HEK293T (cell line): ENCODE data around the gene HMGN1.

Experiments
- CTCF ChIA-PET: fragments of 350-600 bp; formaldehyde crosslinking; extraction: SDS; loops from one replicate; lab custom pipeline; 2021; ENCODE audit warnings: antibody characterized with exemption, inconsistent platforms; lab: Yijun Ruan, JAX
- POLR2A ChIA-PET: fragments of 350-600 bp; formaldehyde crosslinking; extraction: SDS; loops from one replicate; lab custom pipeline; 2020; ENCODE audit warnings: antibody characterized with exemption, inconsistent platforms; lab: Yijun Ruan, JAX
- DNase-seq: peaks from one replicate; pipeline ENCODE4 v3.0.0; 2012; ENCODE audit warnings: mixed read lengths; ENCODE audit errors: extremely low spot score
- ARNT ChIP-seq: fragments of 450-650 bp; IDR thresholded peaks from 2 replicates; pipeline ENCODE4 v1.6.1; 2017; ENCODE audit warnings: mild to moderate bottlenecking
- BHLHE40 ChIP-seq: fragments of 450-650 bp; IDR thresholded peaks from 2 replicates; pipeline ENCODE4 v1.6.1; 2016; ENCODE audit warnings: mild to moderate bottlenecking, moderate library complexity, borderline replicate concordance
- CTBP1 ChIP-seq: fragments of 450-650 bp; IDR thresholded peaks from 2 replicates; pipeline ENCODE4 v1.6.1; 2016; ENCODE audit warnings: borderline replicate concordance
- ELF4 ChIP-seq: fragments of 450-650 bp; IDR thresholded peaks from 2 replicates; pipeline ENCODE4 v1.6.1; 2017; ENCODE audit warnings: antibody characterized with exemption
- FOXA1 ChIP-seq: fragments of 450-650 bp; IDR thresholded peaks from 2 replicates; pipeline ENCODE4 v1.6.1; 2016; ENCODE audit warnings: mild to moderate bottlenecking
- FOXK2 ChIP-seq: fragments of 450-650 bp; IDR thresholded peaks from 2 replicates; pipeline ENCODE4 v1.6.1; 2016; ENCODE audit warnings: mild to moderate bottlenecking
- FOXM1 ChIP-seq: fragments of 450-650 bp; IDR thresholded peaks from 2 replicates; pipeline ENCODE4 v1.6.1; 2017; ENCODE audit warnings: mild to moderate bottlenecking, borderline replicate concordance
- HDGF ChIP-seq: fragments of 450-650 bp; IDR thresholded peaks from 2 replicates; pipeline ENCODE4 v1.6.1; 2017; ENCODE audit warnings: antibody characterized with exemption, borderline replicate concordance
- L3MBTL2 ChIP-seq: fragments of 450-650 bp; conservative IDR thresholded peaks from 2 replicates; pipeline ENCODE4 v1.6.1; 2016; ENCODE audit warnings: mild to moderate bottlenecking
- LEF1 ChIP-seq: fragments of 450-650 bp; IDR thresholded peaks from 2 replicates; pipeline ENCODE4 v1.6.1; 2017; ENCODE audit warnings: mild to moderate bottlenecking, borderline replicate concordance
- NFRKB ChIP-seq: fragments of 450-650 bp; IDR thresholded peaks from 2 replicates; pipeline ENCODE4 v1.6.1; 2016; ENCODE audit warnings: mild to moderate bottlenecking, moderate library complexity
- SP1 ChIP-seq: fragments of 450-650 bp; IDR thresholded peaks from 2 replicates; pipeline ENCODE4 v1.6.1; 2017
- SUZ12 ChIP-seq: fragments of 450-650 bp; IDR thresholded peaks from 2 replicates; pipeline ENCODE4 v1.6.1; 2016; ENCODE audit warnings: mild to moderate bottlenecking
- TARDBP ChIP-seq: fragments of 450-650 bp; IDR thresholded peaks from 2 replicates; pipeline ENCODE4 v1.6.1; 2016
- ZNF384 ChIP-seq: fragments of 450-650 bp; IDR thresholded peaks from 2 replicates; pipeline ENCODE4 v1.6.1; 2016
- TF ChIP-seq, protein P1 (sequence below): fragments of 450-650 bp; IDR thresholded peaks from 2 replicates; pipeline ENCODE4 v1.6.1; 2016

The HMGN1 gene

DNA sequence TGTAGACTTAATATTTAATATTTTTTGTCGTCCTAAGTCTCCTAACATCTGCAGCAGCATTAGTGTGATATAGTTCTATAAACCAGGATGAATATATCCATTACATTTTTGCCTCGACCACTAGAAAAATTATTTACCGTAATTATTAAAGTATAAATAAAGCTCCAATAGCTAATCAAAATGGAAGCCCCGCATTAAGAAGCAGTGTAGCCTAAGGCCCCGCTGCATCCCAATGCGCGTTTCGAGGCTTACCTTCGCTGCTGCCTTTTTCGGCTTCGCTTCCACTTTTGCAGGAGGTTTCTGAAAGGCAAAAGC lies 891 bp downstream of the HMGN1 start:
- no peak for TF ChIP-seq FOXM1
- TF ChIP-seq LEF1: no peak
- TF ChIP-seq CTBP1: no peak
- TF ChIP-seq HDGF: no peak
- no peak for TF ChIP-seq FOXA1
- no peak for TF ChIP-seq BHLHE40
- TF ChIP-seq SP1: no peak
- POLR2A ChIA-PET: interaction anchor here (0.6 to 3.4 kb wide), 17 partner anchors 9 to 1716 kb away, joined by 3 to 41 read pairs (median 6); partner anchors contain the start of gene BRWD1
- no peak for DNase-seq
- CTCF ChIA-PET: interaction anchor here (0.6 kb wide), 1 partner anchor 314 kb away, joined by 4 read pairs; no protein-coding TSS in a partner anchor

DNA sequence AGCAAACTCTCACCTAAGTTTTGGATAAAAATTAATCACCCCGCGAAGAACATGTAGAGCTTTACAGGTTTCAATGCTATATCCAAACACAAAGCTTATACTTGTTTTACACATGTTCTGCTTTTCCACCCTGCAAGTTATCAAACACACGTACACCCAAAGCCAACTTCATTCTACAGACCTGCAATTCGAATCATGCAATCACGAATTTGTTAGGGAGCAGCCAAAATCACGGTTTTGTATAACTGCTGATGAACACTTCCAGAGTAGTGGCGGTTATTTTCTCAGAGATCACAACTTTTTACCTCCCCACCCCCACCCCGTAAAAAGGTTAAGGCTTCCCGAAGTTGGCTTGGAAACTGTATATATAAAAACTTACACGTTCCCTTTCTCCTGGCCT lies 1.4 kb downstream of the HMGN1 start:
- DNase-seq: no peak
- TF ChIP-seq LEF1 (no peak), BHLHE40 (no peak)
- TF ChIP-seq, protein P1, sequence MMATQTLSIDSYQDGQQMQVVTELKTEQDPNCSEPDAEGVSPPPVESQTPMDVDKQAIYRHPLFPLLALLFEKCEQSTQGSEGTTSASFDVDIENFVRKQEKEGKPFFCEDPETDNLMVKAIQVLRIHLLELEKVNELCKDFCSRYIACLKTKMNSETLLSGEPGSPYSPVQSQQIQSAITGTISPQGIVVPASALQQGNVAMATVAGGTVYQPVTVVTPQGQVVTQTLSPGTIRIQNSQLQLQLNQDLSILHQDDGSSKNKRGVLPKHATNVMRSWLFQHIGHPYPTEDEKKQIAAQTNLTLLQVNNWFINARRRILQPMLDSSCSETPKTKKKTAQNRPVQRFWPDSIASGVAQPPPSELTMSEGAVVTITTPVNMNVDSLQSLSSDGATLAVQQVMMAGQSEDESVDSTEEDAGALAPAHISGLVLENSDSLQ: no peak
- POLR2A ChIA-PET: interaction anchor here (0.6 to 3.4 kb wide), 11 partner anchors 8 to 50 kb away, joined by 3 to 41 read pairs (median 6); partner anchors contain the start of gene BRWD1
- CTCF ChIA-PET: no interaction called here

DNA sequence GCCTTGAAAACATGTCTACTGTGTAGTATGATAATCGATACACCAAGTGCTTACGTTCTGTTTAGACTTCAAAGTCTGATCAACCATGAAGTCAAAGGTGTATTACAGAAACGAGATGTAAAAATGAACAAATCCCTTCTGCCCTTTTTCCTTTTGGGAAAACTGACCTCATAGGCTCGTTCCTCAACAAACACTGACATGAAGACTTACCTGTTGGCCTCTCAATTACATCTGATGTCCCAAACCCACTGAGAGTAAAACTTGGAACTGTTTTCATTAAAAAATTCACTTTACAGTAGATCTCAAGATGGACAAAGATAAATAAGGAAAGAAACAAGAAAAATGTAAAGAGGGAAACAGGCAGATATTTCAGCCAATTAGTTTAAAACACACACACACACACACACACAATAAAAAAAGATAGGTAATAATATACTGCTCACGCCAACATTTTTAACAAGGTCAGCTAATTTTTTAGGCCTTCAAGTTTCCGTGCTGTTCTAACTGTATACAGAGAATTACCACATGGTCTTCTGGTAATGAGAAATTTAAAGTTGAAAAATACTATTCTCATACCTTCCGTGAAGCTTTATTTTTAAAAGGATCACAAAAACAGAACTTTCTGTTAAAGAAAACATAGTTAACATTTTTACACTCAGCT lies 2.1 kb downstream of the HMGN1 start:
- no peak for DNase-seq
- ChIA-PET POLR2A (interaction anchor here (0.8 to 3.4 kb wide), 6 partner anchors 8 to 34 kb away, joined by 4 to 18 read pairs (median 6); a partner anchor contains a TSS), CTCF (no interaction called here)
- TF ChIP-seq BHLHE40 (no peak), HDGF (no peak), ARNT (no peak), TARDBP (no peak)

DNA sequence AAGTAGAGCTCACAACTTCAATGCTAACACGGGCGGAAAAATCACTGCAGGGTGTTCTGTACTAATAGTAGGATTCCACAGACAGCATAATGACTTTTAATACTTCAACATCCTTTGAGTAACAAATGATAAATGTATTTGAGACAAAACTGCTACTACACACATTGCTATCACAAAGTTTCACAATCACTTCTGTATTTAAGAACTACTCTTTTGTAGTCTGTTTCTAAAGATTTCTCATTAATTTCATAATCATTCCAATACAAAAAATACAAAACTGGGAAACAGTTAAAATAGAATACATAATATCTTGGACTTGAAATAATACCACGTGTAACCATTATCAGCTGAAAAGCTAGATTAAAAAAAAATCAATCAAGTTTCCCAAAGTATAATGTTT lies 2.7 kb downstream of the HMGN1 start:
- TF ChIP-seq TARDBP: no peak
- ChIA-PET POLR2A (interaction anchor here (0.7 to 1.9 kb wide), 2 partner anchors 34 kb away, joined by 3 to 6 read pairs; a partner anchor contains a TSS), CTCF (no interaction called here)
- no peak for DNase-seq

DNA sequence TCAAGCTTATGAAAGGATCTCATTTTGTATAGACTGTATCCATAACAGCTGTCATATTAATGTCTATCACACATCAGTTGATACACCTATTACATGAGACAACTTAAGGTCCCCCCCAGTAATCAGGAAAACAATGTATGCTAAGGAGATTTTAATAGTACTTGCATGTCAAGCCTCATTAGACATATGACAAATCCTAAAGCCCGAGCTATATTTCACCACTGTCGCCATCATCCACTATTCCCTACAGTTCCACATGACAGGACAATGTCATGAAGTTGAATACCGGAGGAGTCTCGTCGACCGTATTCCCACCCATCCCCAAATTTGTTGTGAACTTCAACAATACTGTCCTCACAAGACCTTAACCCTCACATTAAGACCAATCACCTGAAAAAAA lies 3.4 kb downstream of the HMGN1 start:
- DNase-seq: no peak
- ChIA-PET POLR2A (interaction anchor here (1.9 kb wide), 1 partner anchor 35 kb away, joined by 6 read pairs; a partner anchor contains a TSS), CTCF (no interaction called here)
- TF ChIP-seq ZNF384: no peak
- TF ChIP-seq SUZ12: no peak
- TF ChIP-seq HDGF: no peak
- TF ChIP-seq, protein P1: peak; percentile 56
- TF ChIP-seq LEF1: no peak
- TF ChIP-seq NFRKB: no peak
- no peak for TF ChIP-seq L3MBTL2

DNA sequence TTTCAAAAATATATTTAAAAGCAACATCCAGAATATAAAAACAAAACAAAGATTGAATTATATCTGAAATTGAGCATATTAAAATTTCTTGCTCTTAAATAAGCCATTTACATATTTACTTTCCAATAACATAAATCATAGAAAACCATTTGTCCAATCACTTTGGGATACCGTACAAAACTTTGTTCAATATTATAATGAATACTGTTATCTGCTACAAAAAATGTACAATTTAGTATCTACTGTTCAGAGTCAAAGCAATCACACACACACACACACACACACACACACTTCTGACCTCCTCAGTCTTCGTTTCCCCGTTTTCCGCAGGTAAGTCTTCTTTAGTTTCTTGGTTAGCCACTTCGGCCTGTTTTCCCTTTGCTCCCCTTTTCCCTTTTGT lies 4.0 kb downstream of the HMGN1 start:
- ChIA-PET POLR2A (interaction anchor here (1.9 kb wide), 1 partner anchor 36 kb away, joined by 6 read pairs; a partner anchor contains a TSS), CTCF (no interaction called here)
- TF ChIP-seq HDGF: no peak
- TF ChIP-seq ELF4: no peak
- TF ChIP-seq NFRKB: no peak
- no peak for TF ChIP-seq FOXA1
- TF ChIP-seq FOXK2: no peak
- TF ChIP-seq L3MBTL2: no peak
- no peak for TF ChIP-seq SUZ12
- TF ChIP-seq FOXM1: no peak
- no peak for TF ChIP-seq TARDBP
- no peak for DNase-seq

DNA sequence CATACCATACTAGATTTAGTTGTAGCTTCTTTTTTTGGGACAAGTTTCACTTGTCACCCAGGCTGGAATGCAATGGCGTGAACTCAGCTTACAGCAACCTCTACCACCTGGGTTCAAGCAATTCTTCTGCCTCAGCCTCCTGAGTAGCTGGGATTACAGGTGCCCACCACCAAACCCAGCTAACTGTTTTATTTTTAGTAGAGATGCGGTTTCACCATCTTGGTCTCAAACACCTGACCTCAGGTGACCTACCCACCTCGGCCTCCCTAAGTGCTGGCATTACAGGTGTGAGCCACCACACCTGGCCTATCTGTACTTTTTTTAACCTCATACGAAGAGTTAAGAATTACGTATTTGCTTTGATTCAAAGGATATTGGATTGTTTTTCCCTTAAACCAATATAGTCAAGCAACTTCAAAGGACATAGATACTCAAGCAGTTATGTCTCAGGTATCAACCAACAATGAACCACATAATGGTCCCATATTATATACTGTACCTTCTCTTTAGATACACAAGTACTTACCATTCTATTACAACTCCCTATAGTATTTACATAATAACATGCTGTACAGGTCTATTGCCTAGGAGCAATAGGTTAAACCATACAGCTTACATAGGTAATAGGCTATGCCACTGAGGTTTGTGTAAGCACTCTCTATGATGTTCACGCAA lies 7.5 kb downstream of the HMGN1 start:
- CTCF ChIA-PET: no interaction called here

More for the DNA sequence above, 7.5 kb downstream of the HMGN1 start:
- DNase-seq: no peak
- POLR2A ChIA-PET: interaction anchor here (1.0 kb wide), 2 partner anchors 8 to 158 kb away, joined by 4 to 6 read pairs; partner anchors contain the start of genes HMGN1 and PSMG1
- no peak; the same call in 1 of the 2 replicates for TF ChIP-seq ELF4
- no peak for TF ChIP-seq CTBP1
- TF ChIP-seq BHLHE40: no peak
- no peak for TF ChIP-seq SP1
- TF ChIP-seq SUZ12: no peak
